ENCODE results near the gene CYB5B.
"Not testable (repeated sequence)": the region's sequence is repeated elsewhere in the genome, so short reads cannot be mapped to it uniquely, and the experiment has no call there.

CYB5B gene

DNA sequence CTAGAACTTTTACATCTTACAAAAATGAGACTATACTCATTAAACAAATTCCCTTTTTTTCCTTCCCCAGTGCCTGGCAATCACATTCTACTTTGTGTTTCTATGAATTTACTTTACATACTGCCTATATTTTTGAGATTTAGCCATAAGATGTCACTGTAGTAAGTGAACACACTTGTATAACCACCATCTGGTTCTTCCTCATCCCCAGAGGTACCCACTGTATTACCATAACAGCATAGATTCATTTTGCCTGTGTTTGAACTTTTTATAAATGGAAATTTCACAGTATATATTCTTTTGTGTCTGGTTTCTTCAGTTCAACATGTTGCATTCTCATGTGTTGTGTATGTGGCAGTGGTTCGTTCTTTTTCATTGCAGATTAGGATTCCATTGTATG, 15.8 kb downstream of the CYB5B start:
- no peak for DNase-seq (ENCODE audit: extremely low spot score, insufficient read length, low read depth)
- no peak for FAIRE-seq

DNA sequence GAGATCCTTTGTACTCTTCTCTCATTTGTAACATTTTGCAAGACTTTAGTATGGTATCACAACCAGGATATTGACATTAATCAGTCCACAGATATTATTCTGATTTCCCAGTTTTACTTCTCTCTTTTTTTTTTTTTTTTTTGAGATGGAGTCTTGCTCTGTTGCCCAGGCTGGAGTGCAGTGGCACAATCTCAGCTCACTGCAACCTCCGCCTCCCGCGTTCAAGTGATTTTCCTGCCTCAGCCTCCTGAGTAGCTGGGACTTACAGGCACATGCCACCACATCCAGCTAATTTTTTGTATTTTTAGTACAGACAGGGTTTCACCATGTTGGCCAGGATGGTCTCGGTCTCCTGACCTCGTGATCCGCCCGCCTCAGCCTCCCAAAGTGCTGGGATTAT, 16.6 kb downstream of the CYB5B start:
- not testable (repeated sequence) for DNase-seq (ENCODE audit: extremely low spot score, insufficient read length, low read depth); FAIRE-seq

DNA sequence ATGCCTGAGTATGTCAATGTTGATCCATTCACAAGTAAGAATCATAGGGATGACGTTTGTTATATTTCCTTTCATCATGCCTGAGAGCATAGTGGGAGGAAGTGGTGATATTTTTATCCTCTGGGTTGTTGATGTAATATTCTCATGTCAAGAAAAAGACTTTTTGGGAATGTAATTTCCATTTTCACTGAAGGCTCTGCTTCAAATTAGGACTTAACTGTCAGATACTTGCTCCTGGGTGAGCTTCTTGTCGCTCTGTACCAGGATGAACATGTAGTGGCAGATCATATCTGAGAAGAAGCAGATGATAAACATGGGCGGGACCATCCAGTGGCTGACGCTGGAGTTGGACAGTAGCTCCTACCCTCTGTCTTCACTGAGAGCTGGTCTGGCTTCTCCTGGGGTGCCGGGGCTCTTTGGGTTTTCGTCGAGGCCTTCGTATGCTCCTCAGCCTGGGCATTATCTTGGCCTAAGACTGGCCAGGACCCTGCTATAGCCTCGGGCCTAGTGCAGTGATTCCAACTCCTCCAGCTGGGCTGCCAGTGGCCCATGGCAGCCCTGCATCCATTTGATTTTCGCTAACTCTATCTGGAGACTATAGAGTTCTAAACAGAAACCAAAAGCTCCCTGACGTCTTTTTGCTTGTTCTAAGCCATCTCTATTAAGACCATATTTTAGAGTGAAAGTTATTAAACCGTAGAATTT, 19.7 kb downstream of the CYB5B start:
- no peak for FAIRE-seq
- no peak for DNase-seq (ENCODE audit: extremely low spot score, insufficient read length, low read depth)

DNA sequence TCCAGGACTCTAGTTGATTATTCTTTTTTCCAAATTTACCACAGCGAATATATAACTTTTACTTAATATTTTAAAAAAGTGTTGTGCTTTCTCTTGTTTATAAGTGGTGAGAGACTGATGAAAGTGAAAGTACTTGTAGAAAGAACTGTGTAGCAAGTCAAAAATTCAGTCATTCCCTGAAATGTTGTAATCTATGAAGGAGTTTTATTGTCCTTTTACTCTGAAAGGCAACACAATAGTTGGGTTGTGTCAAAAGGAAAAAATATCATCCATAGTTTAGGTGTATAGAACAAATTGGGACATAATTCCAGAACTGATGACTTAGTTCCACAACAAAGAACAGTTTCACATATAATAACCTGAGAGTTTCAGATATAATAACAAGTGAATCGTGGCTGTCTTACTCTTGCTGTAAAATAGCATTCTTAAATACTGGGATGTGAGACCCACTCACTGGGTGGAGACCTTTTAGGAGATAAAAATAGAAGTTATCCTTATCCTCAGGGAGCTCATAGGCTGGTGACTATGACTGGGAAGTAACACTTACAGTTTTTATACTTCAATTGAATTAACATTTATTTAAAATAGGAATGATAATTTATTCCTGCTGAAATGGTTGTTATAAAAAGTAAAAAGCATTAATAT, 20.6 kb downstream of the CYB5B start:
- no peak for DNase-seq (ENCODE audit: extremely low spot score, insufficient read length, low read depth)
- peak; percentile 9 for FAIRE-seq

DNA sequence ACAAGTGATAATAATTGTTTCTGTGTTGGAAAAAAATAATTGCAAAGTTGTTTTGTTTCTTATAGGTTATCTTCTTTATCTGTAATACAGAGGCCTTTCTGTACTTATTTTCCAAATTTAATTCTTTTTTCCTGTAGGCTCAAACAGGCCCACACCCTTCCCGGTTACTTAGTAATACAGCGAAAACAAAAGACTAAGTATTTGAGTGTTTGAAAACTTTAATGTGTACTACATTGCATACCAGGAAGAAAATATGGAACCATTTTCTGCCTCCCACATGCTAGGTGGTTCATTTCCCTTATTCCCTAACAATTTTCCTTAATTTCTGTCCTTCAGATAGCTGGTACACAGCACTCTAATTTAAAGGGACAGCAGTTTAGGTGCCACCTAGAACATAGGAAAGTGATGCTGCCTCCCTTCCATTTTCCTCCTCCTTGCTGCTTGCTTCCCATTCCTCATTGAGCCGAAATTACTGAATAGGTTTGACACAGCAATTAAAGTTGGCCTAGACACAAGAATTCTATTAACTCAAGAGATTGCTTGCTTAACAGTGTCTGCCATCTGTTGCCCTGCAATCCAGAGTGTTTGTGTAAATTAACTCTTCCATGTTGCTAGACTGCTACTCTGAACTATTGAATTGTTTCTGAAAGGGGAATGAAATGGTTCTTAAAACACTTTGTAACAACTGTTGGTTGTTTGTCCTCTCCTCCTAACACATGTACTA, 24.2 kb downstream of the CYB5B start:
- no peak for FAIRE-seq
- no peak for DNase-seq (ENCODE audit: extremely low spot score, insufficient read length, low read depth)

DNA sequence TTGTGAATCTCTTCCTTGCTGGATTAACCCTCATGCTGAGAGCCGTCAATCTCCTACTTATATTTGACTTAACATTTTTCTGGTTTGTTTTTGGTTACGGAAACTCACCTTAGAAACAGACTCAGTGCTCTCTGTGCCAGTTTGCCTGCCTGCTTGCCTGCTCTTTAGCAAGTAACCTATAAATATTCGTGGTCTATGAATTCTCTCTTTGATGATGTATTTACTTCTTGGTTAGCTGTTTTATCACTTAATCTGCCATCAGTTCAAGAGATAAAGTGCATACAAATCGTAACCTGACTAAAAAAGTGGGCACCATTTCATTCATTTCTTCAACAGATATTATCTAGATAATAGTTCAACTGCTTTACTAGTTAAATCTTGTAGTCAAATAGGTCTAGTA, 26.7 kb downstream of the CYB5B start:
- FAIRE-seq (no peak), DNase-seq (ENCODE audit: extremely low spot score, insufficient read length, low read depth) (no peak)

DNA sequence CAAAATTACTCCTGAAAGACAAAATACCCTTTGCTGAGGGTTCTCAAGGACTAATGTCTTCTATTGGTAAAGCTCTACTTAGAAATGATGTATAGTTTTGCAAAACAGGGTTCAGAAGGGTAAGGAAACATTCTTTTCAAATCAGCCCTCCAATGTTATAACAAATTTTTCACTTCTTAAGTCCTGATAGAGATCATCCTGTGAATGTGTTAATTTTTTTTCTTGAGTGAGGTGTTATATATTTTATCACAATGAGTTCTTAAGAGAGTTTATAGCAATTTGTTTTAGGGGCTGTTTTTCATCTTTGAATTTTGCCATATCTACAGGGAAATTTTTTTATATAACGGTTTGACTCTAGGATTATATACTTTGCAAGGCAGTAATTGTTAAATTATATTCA, 29.5 kb downstream of the CYB5B start:
- DNase-seq (ENCODE audit: extremely low spot score, insufficient read length, low read depth) (no peak), FAIRE-seq (no peak)

DNA sequence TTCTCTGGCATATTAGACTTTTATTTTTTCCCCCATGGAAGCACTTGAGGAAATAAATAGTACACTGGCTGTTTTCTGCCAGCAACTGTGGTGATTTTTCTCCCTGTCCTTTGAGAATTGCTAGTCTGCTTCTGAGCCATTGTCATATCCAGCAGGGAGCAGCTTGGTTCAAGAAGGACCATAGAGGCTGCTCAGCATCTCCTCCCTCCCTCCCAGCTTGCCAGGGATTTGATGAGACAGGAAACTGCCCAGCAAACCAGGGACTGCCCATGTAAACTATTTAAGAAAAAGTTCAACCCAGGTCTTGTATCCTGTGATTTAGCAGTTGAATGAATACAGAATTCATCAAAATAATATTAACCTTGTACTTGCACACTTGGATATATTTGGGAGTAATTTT, 39.5 kb downstream of the CYB5B start:
- DNase-seq (ENCODE audit: extremely low spot score, insufficient read length, low read depth): no peak
- FAIRE-seq: no peak

DNA sequence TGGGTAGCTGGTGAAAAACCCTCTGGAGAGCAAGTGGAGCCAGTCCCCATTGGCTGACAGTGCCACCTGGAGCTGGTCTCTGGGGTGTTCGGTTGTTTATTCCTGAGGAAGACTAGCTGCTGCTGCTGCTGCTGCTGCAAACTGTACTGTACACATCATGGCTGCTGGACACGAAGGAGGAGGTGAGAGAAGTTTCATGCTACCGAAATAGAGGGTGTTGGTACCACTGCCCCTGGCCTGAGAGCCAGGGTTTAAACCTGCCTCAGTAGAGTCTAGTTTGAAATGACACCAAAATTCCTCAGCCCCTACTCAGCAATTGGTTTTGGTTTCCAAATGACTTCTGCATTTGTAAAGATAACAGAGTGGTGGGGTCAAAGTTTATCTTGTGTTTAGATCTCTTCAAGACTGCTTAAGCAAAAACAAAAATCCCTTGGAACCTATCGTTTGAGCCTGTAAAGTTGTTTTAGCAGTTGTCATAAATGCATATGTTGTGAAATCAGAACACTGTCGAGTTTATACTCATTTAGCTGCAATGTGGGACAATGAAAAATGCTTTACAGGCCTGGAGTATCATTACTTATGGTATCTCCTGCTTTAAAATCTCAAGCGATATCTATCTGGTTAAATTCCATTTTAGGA, 40.8 kb downstream of the CYB5B start:
- peak; percentile 87 for FAIRE-seq
- peak; percentile 8 for DNase-seq (ENCODE audit: extremely low spot score, insufficient read length, low read depth)

DNA sequence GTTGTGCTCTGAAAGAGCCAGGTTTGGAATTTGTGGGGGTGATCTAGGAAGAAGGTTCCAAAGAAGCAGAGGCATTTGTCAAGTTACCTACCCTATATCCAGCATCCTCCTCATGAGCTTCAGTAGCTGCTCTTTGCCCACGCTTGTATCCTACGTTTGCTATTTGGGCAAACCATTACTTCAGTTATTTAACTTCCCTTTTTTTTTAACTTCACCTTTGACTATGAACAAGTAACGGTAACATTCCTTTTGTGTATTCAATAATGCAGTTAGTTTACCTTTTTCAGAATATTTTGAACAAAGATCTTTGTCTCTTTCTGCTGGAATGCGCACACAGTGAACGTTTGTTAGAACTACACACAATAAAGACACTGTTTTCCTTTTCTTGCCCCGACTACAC, 41.5 kb downstream of the CYB5B start:
- FAIRE-seq (no peak), DNase-seq (ENCODE audit: extremely low spot score, insufficient read length, low read depth) (no peak)

DNA sequence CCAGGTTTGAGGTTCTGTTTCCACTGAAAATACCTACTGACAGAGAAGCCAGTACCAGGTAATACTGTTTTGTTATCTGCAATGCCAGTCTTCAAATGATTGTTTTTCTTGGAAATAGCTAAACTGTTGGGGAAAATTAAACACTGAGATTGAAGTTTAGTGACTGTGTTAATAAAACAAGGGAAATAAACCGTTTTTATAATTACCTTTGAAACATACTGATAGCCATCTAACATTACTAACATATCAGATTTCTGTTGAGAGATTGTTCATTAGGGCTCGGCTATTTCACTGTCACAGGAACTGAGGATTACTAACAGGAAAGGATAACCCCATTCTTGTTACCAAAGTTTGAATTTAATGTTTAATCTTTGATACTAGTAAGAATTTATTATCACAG, 42.1 kb downstream of the CYB5B start:
- DNase-seq (ENCODE audit: extremely low spot score, insufficient read length, low read depth) (no peak), FAIRE-seq (no peak)

DNA sequence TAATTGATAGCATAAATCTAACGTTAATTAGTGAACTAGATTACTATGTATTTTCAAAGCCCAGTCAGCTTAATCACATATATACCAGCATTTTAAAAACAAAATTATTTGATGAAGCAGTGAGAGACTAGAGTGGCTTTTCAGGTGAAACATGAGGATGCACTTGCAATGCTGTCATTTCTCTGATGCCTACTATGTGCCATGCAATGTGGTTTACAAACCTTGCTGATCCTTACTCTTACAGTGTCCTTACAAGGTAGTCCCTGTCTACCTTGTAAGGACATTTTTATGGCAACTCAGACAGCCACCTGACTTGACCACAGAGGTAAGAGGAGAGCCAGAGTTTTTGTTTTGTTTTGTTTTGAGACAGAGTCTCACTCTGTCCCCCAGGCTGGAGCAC, 42.7 kb downstream of the CYB5B start:
- no peak for FAIRE-seq
- no peak for DNase-seq (ENCODE audit: extremely low spot score, insufficient read length, low read depth)

DNA sequence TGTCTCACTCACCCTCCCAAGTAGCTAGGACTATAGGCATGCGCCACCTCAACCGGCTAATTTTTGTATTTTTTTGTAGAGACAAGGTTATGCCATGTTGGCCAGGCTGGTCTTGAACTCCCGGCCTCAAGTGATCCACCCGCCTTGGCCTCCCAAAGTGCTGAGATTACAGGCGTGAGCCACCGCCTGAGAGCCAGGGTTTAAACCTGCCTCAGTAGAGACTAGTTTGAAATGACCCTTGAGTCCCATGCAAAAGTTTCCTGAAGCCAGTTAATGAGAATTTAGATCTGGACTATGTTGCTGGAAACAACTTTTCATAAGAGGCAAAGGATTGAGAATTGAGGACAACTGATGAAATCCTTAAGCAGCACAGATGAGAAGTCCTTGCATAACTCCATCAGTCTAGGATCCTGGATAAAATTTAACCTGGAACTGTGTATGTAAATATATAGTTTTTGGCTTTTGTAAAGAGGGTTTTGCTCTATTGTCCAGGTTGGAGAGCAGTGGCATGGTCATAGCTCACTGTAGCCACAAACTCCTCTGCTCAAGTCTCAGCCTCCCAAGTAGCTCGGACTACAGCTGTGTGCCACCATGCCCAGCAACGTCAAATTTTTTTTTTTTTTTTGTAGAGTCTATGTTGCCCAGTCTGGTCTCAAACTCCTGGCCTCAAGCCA, 43.2 kb downstream of the CYB5B start:
- DNase-seq (ENCODE audit: extremely low spot score, insufficient read length, low read depth) (no peak), FAIRE-seq (no peak)

DNA sequence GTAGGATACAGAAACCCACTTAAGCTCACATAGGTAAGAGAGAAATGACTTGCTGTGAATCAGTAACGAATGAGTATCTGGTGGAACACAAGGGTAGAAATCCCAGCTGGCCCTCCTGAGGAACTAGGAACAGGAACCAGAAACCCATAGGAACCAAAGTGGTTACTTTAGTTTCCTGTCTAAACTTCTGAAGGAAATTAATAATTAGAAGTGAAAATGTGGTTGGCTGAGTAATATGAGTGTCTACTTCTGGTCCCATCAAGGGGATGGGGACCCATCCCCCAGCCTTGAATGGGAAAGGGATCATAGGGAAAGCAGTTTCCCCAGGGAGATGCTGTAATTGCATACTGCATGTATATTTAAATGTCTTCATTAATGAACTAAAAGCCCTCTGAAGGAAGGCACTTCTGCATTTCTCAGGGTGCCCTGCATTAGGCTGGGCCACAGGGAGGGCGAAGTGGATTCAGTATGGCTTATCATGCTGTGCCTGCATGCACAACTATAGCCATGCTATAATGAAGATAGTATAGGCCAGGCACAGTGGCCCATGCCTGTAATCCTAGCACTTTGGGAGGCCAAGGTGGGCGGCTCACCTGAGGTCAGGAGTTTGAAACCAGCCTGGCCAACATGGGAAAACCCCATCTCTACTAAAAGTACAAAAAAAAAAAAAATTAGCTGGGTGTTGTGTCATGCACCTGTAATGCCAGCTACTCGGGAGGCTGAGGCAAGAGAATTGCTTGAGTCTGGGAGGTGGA, 45.6 kb downstream of the CYB5B start:
- DNase-seq (ENCODE audit: extremely low spot score, insufficient read length, low read depth) (peak; percentile 54), FAIRE-seq (peak; percentile 93)

DNA sequence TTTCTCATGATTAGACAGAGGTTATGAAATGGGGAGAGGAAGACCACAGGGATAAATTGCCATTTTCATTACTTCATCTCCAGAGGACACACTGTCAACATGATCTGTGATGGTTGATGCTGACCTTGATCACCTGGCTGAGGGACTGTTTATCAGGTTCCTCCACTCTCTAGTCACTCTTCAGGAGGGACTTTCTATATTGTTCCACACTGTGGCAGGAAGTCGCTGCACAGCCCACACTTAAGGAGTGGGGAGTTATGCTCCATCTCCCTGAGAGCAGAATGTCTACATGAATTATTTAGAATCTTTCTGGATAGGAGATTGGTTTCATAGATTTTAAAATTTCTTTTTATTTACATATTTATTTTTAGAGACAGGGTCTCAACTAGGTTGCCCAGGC, 46.7 kb downstream of the CYB5B start:
- FAIRE-seq (peak; percentile 71), DNase-seq (ENCODE audit: extremely low spot score, insufficient read length, low read depth) (no peak)

DNA sequence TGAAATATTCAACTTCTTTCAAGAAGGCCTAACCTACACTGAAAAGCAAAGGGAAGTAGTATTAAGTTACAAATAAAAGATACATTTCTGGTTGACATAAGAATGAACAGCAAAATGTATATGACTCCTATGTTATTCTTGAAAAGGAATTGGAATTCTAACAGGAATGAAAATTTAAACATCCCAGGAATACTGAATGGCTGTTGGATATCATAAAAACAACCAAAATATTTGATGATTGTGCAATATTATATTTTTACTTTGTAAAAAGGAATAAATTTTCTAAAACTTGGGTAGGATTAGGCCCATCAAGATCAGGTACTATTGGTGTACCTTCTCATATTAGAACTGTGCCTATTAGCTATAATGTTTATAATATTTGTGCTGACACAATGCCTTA, 50.0 kb downstream of the CYB5B start:
- no peak for FAIRE-seq
- no peak for DNase-seq (ENCODE audit: extremely low spot score, insufficient read length, low read depth)

DNA sequence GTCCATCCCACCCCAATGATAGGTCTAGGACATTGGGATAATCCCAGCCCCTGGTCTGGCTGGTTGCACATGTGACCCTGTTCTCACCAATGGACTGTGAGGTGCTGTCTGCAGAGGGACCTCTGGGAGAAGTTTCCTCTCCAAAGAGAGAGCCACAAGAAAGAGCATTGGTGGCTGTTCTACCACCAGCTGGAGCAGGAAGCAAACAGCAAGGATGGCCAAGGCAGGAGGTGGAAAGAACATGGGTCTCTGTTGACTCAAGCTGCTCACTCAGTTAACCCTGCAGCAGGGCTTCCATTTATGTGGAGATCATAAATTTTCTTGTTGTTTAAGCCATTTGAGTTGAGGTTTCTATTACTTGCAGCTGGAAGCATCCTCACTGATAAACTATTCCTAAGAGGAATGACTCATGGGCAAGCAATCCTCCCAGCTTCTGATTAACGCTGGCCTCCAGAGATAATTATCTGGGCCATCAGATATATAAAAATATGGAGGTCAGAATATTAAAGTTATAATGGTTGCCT, 52.6 kb downstream of the CYB5B start:
- DNase-seq (ENCODE audit: extremely low spot score, insufficient read length, low read depth) (no peak), FAIRE-seq (no peak)

DNA sequence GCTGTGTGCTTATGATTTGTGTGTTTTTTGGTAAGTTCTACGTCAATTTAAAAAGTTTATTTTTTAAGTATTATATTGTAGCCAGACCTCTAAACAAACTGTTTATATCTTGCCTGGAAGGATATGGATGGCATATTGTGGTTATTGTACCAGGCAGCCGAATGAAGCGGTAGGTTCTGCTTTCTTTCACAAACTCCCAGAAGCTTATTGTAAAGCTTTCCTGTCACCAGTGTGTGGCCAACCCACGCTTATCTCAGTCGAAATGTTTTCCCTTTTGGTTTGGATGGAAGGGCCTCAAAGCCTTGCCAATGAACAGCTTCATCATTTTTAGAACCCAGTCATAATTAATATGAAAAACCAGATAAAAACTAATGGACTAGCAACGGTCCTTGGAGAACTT, 53.1 kb downstream of the CYB5B start:
- no peak for DNase-seq (ENCODE audit: extremely low spot score, insufficient read length, low read depth)
- no peak for FAIRE-seq

DNA sequence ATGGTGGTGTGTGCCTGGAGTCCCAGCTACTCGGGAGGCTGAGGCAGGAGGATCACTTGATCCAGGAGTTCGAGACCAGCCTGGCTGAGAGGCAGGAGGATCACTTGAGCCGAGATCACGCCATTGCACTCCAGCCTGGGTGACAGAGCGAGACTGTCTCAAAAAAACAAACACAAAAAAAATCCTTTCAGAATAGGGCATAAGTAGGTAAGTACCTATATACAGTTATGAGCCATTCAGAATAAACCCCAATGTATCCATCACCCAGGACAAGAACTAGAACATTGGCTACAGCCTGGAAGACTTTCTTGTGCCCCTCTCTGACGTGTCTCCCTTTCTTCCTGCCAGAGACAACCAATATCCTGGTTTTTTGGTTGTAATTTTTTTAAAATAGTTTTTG, 54.3 kb downstream of the CYB5B start:
- DNase-seq (ENCODE audit: extremely low spot score, insufficient read length, low read depth) (no peak), FAIRE-seq (no peak)
